Activated gamma-delta T cell (primary cell): ENCODE results near the gene PLA2G6.
"Not testable (repeated sequence)": the region's sequence is repeated elsewhere in the genome, so short reads cannot be mapped to it uniquely, and the experiment has no call there.

ENCODE experiments used
- DNase-seq: peaks from one replicate; lab custom pipeline; 2025; lab: John Stamatoyannopoulos, UW

The PLA2G6 gene

GRCh38 chr22:38191731-38192474, 10.3 kb upstream of the PLA2G6 start:
- DNase-seq, result no peak

- no peak for DNase-seq
These were observed 9.4 kb upstream of the PLA2G6 start for GRCh38 chr22:38191055-38191454.

DNA sequence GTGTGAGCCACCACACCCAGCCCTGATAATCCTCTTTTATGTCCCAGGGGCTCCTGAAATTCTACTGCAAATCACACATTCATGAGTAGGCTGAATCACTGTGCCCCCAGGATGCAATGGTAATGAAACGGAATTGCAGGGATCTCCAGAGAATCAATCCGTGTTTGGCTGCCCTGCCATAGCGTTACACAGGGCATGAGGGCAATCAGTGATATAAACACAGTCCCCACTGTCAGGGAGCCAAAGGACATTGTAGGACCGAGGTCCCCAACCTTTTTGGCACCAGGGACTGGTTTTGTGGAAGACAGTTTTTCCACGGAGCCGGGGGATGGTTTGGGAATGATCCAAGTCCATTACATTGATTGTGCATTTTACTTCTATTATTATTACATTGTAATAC, 9.0 kb upstream of the PLA2G6 start:
- no peak for DNase-seq

GRCh38 chr22:38189104-38189503, 7.5 kb upstream of the PLA2G6 start:
- no peak for DNase-seq

DNA sequence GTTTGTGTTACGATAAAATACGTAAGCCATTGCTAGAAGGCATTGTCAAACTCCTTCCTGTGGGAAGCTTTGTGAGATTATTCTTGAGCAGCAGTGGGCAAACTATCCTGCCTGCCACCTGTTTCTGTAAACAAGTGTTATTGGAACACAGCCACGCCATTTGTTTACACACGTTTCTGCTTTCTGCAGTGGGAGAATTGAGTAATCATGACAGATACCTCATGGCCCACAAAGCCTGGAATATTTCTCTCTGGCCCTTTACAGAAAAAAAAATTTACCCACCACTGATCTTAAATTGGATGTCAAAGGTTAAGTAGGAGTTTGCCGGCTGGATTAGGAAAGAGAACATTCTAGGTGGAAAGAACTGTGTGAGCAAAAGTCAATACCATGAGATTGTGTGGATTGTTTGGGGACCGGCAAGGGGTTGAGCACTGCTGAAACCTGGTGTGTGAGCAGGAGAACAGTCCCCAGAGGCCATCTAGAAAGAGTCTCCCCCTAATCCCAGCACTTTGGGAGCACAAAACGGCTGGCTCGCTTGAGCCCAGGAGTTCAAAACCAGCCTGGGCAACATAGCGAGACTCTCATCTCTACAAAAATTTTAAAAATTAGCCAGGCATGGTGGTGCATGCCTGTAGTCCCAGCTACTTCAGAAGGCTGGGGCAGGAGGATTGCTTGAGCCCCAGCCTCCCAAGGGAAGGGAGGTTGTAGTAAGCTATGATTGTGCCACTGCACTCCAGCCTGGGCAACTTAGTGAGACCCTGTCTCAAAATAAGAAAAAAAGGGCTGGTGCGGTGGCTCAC, 6.0 kb upstream of the PLA2G6 start:
- DNase-seq, result no peak

GRCh38 chr22:38186429-38186828, 4.8 kb upstream of the PLA2G6 start:
- no peak for DNase-seq

DNA sequence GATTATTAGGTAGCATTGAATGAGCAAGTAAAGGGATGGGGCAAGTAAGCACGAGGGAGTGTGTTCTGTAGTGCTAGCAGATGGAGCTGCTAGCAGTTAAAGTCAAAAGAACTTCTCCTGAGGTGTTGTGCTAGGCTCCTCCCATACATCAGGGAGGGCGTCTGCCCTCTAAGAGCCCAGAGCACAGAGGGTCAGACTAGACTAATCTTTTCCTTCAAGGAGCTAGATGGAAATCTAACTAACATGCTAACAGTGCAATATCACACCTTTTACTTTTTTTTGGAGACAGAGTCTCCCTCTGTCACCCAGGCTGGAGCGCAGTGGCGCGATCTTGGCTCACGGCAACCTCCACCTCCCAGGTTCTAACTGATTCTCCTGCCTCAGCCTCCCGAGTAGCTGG, 3.2 kb upstream of the PLA2G6 start:
- DNase-seq, result no peak

DNA sequence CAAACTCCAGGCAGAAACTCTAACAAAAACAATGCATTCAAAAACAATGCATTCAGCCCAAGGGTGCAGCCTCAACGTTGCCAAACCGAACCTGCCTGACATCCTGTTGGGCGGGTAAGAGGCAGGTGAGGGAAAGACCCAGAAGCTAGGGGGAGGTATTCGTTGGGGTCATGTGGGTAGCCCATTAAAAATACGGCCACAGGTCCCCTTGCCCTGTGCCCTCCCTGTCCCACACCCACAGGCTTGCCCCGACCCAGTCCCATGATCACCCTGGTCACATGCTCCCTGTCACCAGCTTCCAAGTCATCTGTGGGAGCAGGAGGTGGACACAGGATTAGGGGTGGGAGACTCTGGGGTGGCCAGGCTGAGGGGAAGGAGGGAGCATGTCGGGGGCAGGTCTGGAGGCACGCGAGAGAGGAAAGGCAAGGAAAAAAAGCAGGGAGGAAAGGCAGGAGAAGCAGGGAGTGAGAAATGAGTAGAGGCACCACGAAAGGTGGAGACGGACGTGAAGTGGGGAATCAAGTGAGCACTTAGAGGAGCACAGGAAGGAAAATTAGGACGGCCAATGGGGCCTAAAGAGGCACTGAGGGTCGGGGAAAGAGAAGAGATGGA, 683 bp downstream of the PLA2G6 start:
- no peak for DNase-seq

DNA sequence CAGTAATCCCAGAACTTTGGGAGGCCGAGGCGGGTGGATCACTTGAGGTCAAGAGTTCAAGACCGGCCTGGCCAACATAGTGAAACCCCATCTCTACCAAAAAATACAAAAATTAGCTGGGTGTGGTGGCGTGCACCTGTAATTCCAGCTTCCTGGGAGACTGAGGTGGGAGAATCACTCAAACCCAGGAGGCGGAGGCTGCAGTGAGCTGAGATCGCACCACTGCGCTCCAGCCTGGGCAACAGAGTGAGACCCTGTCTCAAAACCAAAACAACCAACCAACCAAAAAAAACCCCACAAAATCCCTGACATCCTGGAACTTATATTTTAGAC, 3.1 kb downstream of the PLA2G6 start:
- not testable (repeated sequence) for DNase-seq

DNA sequence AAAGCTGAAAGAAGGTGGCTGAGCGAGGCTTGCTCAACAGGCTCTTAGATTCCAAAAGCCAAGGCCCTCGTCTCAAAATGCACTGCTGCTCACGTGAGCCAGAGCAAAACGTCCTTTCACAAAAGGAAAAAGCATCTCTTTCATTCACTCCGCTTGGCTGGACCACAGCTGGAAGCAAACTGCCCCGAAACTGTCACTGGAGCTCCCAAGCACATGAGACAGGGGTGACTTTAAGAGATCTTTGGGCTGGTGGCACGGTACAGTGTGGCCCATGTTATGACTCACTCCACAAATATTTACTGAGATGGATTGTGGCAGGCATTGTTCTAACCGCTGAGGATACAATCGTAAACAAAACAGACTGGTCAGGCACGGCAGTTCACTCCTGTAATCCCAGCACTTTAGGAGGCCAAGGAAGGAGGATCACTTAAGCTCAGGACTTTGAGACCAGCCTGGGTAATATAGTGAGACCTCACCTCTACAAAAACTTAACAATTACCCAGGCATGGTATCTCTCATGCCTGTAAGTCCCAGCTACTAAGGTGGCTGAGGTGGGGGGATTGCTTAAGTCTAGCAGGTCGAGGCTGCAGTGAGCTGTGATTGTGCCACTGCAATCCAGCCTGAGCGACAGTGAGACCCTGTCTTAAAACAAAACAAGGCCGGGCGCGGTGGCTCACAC, 3.6 kb downstream of the PLA2G6 start:
- DNase-seq, result no peak

DNA sequence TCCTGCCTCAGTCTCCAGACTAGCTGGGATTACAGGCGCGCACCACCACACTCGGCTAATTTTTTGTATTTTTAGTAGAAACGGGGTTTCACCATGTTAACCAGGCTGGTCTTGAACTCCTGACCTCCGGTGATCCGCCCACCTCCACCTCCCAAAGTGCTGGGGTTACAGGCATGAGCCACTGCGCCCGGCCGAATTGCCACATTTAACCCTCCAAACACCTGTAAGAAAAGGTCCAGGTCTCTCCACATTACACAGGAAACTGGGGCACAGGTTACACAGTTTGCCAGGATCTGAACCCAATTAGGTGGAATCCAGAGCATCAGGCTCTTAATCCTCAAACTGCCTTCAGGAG, 4.1 kb downstream of the PLA2G6 start:
- DNase-seq, result not testable (repeated sequence)

DNA sequence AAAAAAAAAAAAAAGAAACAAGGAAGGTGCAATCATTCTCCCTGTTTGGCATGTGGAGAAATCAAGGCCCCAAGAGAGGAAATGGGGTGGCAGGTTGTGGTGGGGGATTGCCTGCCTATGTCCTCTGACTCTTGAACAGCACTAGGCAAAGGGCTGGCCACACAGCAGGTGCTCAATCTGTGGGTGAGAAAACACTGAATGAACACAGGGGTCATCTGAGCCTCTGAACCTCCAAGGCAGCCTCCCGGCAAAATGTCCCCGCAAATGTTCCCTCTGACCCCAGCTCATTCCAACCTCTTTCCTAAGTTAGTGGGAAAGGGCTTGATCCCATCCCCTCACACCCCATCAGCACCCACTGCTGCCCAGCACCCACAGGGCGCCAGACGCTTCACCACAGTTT, 4.6 kb downstream of the PLA2G6 start:
- peak; percentile 20 for DNase-seq

DNA sequence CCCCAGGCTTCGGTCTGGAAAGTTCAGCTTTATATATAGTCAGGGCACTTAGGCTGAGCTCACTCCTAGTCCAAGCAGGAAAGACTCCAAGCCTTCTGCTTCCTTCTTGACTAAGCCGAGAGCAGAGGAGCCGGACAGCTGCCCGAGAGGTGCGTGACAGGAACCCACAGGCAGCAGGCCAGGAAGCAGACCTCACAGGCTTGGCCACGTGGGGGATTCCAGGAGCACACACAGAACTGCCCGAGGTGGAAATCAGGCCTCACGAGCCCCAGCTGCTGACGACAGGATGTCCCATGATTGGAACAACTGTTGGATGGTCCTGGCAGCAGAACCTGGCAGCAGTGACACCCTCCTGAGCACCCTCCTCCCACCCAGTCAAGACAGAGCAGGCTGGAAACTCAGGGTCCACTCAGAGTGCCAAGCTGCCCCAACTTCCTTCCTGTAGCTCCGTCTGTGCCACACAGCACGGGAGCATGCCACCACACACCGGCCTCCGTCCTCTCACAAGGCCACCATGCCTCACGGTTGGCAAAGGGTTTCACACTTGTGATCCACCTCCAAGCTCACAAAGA, 5.4 kb downstream of the PLA2G6 start:
- peak; percentile 31 for DNase-seq

DNA sequence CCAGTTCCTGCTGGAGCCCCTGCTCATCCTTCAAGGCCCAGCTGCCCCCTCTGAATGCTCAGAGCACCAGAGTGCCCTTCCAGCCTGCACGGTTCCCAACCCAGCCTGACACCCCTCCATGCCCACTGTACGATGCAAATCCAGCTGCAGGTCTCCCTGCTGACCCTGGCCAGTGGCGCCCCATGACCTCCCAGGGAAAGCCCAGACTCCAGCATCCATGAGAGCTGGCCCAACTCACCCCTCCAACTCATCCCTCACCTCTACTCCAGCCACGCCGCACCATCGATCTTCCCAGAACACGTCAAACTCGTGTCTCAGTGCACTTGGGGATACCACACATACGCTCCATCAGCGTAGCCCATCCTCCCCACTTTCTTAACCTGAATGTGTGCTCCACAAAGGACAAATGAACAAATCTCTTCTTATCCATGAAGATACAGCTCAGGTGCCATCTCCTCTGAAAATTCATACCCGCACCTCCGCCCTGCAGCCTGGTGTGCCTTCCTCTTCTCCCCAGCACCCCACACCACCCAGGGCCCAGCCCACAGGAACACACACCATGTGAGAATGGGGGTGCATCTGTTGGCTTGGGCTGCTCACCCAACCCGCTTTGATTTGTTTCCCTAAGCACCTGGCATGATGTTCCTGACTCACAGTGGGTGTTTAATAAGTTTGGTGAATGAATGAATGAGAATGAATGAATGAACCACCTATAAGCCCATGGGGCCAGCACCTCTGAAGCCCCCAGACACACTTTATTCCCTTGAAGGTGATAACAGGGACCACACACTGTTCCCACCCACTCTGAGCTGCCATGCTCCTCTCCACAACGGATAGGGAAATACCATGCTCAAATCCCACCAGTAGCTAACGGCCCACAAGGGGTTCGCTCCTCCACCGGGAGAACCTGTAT, 6.2 kb downstream of the PLA2G6 start:
- no peak for DNase-seq

DNA sequence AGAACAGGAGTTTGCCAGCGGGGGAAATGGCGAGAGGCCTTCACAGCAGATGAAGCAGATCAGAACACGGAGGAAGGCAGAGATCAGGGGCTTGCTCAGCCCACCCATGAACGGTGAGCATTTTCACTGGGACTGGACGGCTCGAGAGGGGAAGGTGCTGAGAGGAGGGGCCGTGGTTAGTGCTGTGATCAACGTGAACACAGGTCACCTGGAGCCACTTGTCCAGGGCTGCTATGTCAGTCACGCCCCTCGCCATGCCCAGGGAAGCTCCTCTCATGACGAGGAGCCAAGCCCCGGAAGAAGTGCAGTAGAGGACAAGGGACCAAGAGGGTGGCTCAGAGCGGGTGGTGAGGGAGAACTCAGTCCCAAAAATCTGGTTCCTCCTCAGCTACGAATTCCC, 7.0 kb downstream of the PLA2G6 start:
- no peak for DNase-seq

DNA sequence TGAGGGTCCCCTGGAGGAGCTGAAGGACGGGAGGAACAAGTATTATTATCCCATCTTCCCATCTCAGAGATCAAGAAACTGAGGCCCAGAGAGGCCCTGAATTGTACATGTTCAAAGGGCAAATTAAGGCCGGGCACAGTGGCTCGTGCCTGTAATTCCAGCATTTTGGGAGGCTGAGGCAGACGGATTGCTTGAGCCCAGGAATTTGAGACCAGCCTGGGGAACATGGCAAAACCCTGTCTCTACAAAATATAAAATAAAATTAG, 8.1 kb downstream of the PLA2G6 start:
- DNase-seq, result no peak

- peak; percentile 53 for DNase-seq
These were observed 8.6 kb downstream of the PLA2G6 start for GRCh38 chr22:38172832-38173640.

GRCh38 chr22:38171927-38172831, 9.5 kb downstream of the PLA2G6 start:
- no peak for DNase-seq

DNA sequence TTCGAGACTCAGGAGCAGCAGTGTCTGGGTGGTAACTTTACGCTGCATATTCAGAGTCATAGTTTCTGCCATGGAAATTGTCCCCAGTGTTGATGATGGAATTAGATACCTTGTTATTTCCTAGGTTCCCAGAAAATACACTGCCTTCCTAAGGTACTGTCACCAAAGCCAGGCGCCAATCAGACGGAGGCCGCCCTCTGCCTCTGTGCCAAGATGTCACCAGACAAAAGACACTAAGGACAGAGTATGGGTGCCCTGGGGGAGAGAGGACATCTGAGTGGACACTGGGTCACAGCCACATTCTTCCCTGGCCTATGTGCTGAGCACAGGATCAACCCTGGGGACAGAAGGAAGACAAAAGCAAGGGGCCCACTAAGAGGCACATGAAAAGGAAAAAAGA, 11.2 kb downstream of the PLA2G6 start:
- DNase-seq, result no peak

DNA sequence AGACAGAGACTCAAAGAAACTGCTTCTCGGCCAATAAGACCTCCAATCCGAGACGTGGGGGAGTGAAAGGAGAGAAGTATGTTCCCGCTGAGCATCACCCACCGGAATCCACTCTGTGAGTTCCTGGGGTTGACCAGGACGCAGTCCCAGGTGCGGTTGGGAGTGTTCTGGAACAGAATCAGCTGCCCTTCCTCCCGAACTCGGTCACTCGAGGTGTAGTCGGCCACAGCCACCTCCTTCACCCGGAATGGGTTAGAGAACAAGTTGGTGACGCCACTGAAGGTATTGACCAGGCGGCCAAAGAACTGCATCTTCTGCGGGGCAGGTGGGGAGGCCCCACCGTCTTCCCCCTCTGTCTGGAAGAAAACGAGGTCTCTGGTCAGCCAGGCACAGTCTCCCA, 12.5 kb downstream of the PLA2G6 start:
- DNase-seq, result no peak
